Ramos (cell line): ENCODE measurements around the gene AGK.
"Not testable (repeated sequence)": the region's sequence is repeated elsewhere in the genome, so short reads cannot be mapped to it uniquely, and the experiment has no call there.

Experiments
- in situ Hi-C: fragments of 300-500 bp; cut with MboI; formaldehyde crosslinking; loops from one replicate; pipeline ENCODE4 v1.14.3; 2022; ENCODE audit warnings: low sequenced_read_pairs; ENCODE audit not compliant: unreplicated experiment

The AGK gene

DNA sequence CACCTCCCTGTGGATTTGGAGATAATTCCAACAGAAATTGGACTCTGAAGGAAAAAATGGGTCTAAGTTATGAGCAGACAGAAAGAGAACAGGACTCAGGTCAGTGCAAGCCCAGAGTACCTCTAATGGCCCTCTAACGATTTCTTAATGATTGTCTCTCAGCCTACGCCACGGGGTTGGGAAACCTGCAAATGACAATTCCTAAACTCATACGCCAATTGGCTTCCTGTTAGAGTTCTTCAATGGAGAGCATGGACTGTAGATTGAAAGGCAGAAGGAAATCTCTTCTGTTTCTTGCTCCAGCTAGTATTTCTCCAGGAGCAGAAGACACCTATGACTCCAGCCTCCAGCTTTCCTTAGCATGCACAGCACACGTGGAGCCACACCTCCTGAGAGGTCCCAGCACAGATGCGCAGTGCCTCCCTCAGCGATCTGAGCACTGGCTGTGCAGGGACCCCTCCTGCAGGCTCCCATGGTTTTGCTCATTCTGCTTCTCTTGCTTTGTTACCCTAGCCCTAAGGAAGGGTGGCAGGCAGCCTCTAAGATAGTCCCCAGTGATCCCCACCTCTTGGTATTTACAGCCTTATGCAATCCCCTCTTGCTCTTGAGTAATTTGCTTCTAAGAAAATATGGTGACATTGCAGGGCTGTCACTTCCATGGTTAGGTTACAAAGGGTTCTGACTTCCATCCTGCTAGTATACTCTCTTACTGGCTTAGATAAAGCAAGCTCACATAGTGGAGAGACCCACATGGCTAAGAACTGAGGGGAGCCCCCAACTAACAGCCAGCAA is 120.7 kb downstream of the AGK start:
- in situ Hi-C loops, result no loop called here

DNA sequence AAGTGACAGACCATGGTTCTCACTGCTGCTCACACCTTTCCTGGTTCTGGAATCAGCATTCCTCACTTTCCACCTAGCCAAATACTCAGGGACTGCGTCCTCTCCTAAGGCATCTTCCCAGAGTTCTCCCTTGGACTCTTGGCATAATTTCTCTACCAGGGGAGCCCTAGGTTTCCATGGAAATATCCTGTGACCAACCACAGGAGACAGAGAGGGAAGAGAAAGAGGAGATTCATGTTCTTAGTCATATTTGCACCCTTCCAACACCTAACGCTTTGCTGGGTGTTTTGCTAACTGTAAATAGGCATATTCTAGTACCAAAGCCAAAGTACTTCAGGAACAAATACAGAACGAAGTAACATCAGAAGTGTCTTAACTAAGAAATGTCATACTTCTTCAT is 122.1 kb downstream of the AGK start:
- in situ Hi-C loops, result no loop called here

DNA sequence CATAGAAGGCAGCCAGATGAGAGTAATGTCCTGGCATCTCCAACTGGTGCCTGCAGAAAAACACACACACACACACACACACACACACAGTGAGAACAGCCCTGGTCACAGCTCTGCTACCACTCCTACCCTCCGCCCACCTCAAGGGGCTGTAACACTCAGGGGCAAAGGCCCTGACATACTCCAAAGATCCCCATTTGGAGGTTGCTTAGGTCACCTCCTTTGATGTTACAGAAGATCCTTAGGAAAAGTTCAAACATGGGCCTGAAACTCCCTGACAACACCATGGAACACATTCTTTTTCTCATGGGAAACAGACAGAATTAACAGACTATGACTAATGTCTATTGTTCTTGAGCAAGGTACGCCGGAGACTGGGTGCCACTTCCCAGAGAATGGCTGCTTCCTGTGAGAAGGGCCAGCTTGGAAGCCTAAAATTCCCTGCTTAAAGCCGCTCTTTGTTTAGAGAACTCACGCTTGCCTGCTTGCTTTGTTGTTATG is 123.0 kb downstream of the AGK start:
- in situ Hi-C loops, result no loop called here

DNA sequence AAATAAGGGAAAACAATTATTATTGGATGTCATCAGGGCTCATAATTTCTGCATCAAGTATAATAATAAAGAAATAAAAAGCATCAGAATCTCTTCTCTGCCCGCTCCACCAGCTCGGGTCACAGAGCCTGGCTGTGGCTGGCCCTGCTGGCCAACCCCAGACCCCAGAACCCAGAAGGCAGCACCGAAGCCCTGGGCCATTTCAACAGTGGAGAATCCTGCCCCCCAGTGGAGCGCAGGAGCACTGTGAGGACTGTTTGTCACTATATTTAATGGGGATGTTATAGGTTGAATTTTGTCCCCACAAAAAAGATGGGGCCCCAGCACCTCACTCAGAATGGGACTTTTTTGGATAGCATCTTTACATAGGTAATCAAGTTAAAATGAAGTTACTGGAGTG is 123.5 kb downstream of the AGK start:
- in situ Hi-C loops, result no loop called here

DNA sequence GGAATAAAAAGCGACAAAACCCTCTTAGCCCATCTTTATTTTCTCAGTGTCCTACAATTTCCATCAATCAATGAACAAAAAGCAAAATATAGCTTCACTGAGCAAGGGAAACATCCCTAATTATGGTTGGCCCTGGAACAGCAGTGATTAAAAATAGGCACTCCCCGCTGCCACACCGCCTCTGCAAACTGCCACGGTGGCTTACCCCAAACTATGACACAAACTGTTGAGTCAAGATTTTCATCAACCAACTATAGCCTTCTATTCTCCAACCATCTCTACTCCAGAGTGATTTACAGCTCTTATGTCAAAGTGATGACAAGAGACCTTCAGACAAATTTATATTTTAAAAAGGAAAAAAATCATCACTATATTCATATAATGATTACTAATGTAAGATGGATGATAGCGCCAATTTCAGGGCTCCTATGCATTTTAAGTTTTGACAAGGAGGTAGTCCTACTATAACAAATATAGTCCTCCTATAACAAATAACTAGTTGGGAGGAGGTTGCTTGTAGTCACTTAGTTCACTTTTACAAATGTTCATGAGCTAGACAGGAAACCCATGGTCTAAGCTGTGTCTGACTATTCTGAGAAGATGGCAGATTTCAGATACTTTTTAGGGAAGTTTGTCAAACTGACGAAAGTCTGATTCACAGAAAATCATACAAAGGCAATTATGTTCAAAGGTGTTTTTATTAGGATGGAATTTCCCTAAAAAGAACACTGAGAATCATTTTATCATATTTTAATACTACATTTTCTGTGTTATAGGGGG is 124.4 kb downstream of the AGK start:
- in situ Hi-C loops, result no loop called here

DNA sequence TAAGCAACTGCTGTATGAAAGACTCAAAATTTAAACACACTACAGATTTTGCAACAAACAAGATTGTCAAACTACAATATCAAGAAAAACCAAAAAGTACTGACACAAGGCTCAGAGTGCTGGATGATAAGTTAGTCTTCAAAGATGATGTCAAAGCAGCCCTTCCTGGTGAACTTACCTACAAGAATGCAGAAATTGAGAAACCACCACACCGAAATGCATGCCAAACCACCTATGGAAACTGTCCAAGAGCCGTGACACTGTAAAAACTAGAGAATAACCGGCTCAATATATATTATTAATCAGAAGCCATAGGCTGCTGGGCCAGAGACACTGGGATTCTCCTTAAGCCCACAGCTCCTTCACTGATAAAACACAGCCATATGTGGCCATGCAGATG is 125.4 kb downstream of the AGK start:
- in situ Hi-C loops, result no loop called here

DNA sequence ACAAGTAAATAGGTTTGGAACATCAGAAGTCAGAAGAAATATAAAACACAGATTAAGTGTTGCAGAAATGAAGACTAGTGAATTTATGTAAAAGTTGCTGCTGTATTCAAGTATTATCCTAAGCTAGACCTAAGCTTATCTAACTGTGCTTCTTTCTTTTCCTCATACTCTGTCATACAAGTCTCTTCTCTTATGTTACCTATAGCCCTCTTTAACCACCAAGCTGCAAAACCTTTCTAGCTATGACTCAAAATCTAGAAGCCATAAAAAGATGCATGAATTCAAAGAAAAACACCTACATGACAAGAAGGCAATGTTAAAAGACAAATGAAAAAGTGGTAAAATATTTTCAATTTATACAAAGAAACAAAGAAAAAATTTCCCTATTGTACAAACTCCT is 127.8 kb downstream of the AGK start:
- in situ Hi-C loops, result no loop called here

DNA sequence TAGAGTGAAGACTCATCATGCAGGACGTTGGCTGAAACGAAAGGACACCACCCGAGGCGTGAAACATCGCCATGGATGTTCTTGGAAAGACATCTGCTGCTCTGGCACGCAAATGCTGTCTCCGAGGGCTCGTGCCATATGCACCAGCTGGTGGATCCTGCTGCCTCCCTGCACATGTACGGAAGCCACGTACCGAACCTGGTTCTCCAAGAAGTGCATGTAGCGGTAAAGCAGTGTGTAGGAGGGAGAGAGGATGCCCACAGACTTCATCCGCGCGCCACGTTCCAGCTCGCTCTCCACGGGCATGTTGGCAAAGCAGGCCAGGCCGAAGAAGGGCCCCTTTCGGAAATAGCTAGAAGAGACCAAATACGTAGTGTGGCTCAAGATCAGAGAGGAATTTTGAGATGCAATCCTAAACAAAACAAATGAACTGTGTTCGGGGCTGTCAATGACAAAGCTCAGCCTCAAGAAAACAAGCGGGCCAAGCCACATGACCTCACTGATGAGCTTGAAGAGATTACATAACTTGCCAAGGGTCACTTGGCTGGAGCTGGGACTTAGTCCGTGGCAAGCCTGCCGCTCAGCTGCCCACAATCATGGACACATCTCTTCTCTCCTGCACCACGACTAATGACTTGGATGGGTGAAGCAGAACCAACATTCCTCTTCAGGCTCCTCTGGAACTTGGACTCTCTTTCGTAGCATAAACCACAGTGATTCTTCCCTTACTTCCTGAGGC is 134.2 kb downstream of the AGK start:
- in situ Hi-C loops, result no loop called here

DNA sequence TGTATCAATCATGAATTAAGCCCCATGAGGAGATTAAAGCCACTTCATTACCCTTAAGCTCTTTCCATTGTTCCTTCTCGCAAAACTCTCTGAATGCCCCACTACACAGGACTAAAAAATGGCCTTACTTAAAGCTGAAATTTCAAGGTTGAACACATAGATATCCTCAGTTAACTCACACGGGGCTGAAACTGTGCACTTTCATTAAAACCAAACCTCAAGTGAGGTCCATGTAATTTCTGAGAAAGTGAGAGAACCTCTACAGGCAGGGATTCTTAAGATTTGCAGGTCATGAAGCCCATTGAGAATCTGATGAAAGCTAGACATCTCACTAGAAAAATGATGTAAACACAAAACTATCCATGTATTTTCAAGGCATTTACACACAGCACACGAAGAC is 134.9 kb downstream of the AGK start:
- in situ Hi-C loops, result no loop called here

DNA sequence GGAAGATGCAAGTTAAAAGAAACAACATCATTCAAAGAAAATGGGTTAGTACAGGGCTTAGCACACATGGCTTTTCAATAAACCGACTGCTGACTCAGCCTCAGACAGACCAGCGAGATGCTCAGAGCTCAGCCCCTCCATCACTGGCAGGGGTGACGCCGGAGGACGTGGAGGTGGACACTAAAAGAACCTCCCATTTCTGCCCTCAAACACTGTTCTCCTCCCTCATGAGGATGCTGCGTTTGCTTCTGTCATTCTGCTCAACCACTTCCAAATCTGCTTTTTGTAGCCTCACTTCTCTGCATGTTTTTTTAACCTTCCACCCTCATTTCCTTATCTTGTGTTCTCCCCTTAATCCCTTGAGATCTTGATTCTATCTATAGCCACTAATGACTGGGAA is 135.5 kb downstream of the AGK start:
- in situ Hi-C loops, result no loop called here

DNA sequence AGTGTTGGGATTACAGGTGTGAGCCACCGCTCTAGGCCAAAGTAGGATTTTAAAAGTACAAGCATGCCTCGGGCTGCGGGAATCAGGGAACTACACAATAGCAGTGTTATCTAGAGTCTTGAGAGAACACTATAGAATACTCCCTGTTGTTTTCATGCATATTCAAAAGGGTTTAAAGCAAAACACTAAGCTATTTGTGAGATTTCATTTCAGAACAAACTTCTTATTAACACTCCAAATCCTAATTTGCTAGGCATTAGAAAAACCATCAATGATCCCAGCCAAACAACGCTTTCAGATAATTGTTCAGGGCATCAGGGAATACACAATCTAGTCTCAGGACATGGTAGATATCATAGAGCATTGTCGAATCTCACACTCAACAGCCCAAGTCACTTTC is 136.8 kb downstream of the AGK start:
- in situ Hi-C loops, result no loop called here

DNA sequence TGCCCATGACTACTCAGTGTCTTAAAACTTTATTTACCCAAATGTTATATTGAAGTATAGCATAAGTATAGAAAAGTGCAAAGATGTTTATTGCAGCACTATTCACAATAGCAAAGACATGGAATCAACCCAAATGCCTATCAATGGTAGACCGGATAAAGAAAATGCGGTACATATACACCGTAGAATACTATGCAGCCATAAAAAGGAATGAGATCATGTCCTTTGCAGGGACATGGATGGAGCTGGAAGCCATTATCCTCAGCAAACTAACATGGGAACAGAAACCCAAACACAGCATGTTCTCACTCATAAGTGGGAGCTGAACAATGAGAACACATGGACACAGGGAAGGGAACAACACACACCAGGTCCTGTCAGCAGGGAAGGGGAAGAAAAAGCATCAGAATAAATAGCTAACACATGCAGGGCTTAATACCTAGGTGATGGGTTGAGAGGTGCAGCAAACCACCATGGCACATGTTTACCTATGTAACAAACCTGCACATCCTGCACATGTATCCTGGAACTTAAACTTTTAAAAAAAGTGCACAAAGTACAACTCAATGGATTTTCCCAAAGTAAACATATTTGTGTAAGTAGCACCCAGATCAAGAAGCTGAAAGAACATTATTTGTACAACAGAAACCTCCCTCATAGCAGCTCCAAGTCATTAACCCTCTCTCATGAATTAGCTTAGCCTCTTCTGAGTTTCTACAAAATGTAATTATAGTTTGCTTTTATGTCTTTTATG is 138.0 kb downstream of the AGK start:
- in situ Hi-C loops, result not testable (repeated sequence)

DNA sequence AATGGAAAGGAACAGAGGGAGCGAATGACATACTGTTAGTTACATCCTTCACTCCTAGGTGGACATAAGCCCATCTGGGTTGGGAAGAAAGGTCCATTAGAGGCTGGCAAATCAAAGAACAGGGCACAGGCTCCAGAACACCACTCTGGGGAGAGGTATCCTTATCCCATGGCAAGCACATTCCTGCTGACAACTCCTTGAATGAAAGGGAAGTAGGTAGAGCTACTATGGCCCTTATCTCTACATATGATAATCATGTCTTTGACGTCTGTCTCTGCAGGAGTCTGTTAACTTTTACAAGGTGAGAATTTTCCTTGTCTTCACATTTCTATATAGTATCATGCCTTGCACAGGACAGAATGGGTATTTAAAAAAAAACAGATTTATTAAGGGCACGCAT is 140.3 kb downstream of the AGK start:
- in situ Hi-C loops, result no loop called here

DNA sequence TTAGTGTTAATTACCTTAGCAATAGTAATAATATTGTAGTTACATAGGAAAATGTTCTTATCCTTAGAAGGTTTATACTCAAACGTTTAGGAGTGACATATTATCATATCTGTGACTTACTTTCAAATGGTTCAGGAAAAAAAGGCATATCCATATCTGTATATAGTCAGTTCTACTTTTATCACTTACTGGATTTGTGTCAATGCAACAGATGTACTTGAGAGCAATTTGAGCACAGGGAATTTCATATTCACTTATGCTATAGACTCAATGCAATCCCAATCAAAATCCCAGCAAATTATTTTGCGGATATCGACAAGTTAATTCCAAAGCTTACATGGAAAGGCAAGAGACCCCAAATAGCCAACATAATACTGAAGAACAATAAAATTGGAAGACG is 140.8 kb downstream of the AGK start:
- in situ Hi-C loops, result no loop called here

DNA sequence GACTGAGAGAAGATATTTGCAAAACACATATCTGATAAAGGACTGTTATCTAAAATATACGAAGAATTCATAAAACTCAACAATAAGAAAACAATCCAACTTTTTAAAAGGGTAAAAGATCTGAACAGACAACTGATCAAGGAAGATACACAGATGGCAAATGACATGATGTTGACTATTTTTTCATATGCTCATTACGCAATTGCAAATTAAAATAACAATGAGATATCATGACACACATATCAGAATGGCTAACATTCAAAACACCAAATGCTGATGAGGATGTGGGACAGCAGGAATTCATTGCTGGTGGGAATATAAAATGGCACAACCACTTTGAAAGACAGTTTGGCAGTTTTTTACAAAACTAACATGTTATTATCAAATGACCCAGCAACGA is 141.9 kb downstream of the AGK start:
- in situ Hi-C loops, result no loop called here

DNA sequence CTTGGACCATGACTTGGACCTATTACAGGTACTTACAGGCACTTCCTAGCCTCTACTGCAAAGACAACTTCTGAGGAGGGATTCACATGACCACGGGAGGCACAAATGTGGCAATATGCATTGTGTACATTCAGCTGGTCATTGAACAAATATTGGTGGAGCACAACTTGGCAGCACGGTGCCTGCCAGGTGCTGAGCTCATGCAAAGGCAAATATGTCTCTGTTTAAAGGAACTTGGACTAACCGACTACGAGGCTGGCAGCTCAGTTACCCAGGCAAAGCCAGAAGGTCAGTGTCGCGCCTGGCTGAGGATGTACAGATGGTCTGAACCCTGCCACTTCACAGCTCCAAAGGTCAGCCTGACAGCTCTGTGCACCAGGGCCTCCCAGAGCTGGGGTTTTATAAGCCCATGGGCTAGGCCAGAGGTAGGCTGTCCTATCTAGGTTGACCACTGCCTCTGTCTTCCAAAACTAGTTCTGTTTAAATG is 144.6 kb downstream of the AGK start:
- in situ Hi-C loops, result no loop called here

DNA sequence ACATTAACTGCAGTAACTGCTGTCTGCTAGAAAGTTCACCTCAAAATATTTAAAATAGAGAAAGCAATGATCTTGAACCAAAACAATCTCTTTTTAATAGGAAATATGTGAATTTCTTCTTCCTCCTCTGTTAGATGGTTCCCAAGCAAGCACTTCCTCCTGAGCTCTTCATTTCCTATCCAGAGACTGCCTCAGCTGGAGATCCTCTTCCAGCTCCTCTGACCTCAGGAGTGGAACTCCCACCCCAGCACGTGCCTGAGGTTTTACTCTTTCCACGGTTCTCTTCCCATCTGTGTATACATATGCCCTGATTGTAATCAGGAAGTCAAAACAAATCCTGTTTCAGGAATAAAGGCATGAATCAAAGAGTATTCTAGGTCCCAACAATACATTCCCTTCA is 145.1 kb downstream of the AGK start:
- in situ Hi-C loops, result no loop called here

DNA sequence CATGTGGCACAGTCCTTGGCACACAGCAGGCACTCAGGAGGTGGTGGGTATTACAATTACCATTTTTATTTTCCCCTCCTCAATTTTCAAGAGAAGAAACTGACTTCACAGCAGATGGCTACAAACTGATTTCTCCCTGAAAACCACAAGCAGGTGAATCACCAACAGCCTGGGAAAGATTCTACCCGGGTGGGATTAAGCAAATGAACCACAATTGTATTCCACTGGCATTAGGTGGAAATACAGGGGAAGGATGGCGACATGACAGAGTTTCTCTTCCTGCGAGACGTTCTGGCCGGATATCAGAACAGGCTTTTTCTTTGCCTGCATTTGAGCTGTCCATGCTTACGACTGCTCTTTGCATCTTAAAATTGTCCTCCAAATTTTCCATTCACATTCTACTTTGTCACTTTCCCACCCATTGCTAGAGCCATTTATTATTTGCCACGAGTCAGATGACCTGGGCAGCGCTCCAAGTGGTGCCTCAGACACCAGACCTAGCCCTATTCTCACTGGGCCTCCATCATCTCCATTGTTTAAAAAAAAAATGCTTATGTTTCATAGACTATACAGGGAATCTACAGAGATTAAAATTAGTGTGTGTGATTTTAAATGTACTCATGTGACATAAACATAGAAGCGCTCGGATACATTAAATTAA is 146.1 kb downstream of the AGK start:
- in situ Hi-C loops, result no loop called here

DNA sequence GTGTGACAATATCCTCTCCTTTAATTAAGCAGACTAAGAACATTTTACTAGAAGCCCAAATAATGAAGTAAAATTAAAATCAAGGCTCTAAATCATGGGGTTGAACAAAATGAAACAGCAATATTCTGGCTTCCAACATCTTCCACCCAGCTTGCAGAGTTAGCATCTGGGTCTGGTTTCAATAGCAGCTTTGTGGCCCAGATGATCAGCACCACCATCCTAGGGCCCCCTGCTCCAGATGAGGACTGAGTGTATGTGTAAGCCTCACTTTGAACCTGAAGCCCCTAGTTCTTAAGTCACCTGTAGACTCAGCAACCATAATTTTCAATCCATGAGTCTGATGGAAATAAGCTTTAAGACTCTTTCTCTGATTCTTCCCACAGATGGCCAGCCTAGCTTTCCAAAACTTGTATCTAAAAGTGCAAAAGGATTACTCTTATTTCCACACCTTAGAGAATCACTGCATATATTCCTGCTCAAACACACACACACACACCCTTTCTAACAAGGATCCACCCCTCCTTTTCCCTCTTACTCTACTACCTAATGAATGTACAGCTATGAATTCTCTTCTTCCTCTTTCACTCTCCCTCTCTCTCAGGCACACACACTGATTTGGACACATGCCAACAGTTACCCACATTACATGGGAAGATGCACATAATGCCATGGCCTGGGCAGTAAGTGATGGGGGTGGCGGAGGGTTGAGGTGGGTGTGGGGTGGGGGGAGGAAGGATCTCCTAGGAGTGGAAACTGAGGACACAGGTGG is 147.2 kb downstream of the AGK start:
- in situ Hi-C loops, result no loop called here
